DMS53 treated with DMSO at 0.1 percent for 48 hours (cell line): ENCODE results near the gene RP2.

ENCODE experiments used
- DNase-seq: peaks from one replicate; lab custom pipeline; 2025; ENCODE audit not compliant: unreplicated experiment; lab: John Stamatoyannopoulos, UW

Gene RP2

GRCh38 chrX:46836701-46837557 lies at the start of gene RP2:
Gene RP2 (plus strand): TSS chrX:46837043. CDS start chrX:46837101, 58 bp downstream.
- peak; percentile 88 for DNase-seq

- no peak for DNase-seq
These were observed 47.9 kb upstream of the RP2 start for GRCh38 chrX:46788902-46789301.

- peak; percentile 1 for DNase-seq
These were observed 44.7 kb upstream of the RP2 start for GRCh38 chrX:46791927-46792809.

- no peak for DNase-seq
These were observed 44.0 kb upstream of the RP2 start for GRCh38 chrX:46792810-46793188.

GRCh38 chrX:46793386-46794143 lies 43.3 kb upstream of the RP2 start:
- no peak for DNase-seq

- peak; percentile 42 for DNase-seq
These were observed 40.2 kb upstream of the RP2 start for GRCh38 chrX:46796574-46797191.

- no peak for DNase-seq
These were observed 33.7 kb upstream of the RP2 start for GRCh38 chrX:46803140-46803539.

- DNase-seq = no peak
These were observed 31.6 kb upstream of the RP2 start for GRCh38 chrX:46805270-46805669.

- no peak for DNase-seq
These were observed 25.7 kb upstream of the RP2 start for GRCh38 chrX:46811121-46811520.

- peak; percentile 54 for DNase-seq
These were observed 24.4 kb upstream of the RP2 start for GRCh38 chrX:46812445-46812844.

GRCh38 chrX:46814966-46815365 lies 21.9 kb upstream of the RP2 start:
- no peak for DNase-seq

- DNase-seq = no peak
These were observed 17.7 kb upstream of the RP2 start for GRCh38 chrX:46819136-46819535.

GRCh38 chrX:46820391-46821100 lies 16.3 kb upstream of the RP2 start:
- DNase-seq = no peak

- DNase-seq = no peak
These were observed 13.4 kb upstream of the RP2 start for GRCh38 chrX:46823481-46823880.

- DNase-seq = no peak
These were observed 5.0 kb upstream of the RP2 start for GRCh38 chrX:46831765-46832327.

GRCh38 chrX:46837558-46838485 lies 979 bp downstream of the RP2 start:
- DNase-seq = peak; percentile 38

- no peak for DNase-seq
These were observed 1.6 kb downstream of the RP2 start for GRCh38 chrX:46838486-46838870.

- DNase-seq = no peak
These were observed 2.2 kb downstream of the RP2 start for GRCh38 chrX:46838974-46839480.

- no peak for DNase-seq
These were observed 4.1 kb downstream of the RP2 start for GRCh38 chrX:46840946-46841345.
